Amniotic stem cell (primary cell): ENCODE data around the gene CCDC14.
"Not testable (repeated sequence)": the region's sequence is repeated elsewhere in the genome, so short reads cannot be mapped to it uniquely, and the experiment has no call there.

Source experiments
- DNase-seq: peaks from one replicate; lab custom pipeline; 2025; lab: John Stamatoyannopoulos, UW

CCDC14 gene

DNA sequence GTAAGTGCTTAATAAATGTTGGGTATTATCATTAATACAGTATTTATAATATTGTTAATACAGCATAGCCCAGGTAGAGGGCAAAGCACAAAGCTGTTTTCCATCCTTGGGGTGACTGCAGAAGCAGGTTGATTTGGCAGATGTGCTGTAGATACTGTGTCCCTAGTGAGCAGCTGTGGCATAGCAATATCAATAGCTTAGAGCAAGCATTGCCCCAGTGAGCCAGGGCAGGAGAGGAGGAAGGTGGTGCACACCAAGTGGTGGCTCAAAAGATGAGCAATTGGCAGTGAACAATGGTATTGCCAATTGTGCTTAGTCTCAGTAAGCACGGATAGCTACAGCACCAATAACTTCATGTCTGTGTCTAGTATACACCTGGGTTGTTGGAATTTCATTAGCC lies 5.8 kb upstream of the CCDC14 start:
- not testable (repeated sequence) for DNase-seq

GRCh38 chr3:123964793-123965192 lies 3.8 kb upstream of the CCDC14 start:
- DNase-seq = not testable (repeated sequence)

DNA sequence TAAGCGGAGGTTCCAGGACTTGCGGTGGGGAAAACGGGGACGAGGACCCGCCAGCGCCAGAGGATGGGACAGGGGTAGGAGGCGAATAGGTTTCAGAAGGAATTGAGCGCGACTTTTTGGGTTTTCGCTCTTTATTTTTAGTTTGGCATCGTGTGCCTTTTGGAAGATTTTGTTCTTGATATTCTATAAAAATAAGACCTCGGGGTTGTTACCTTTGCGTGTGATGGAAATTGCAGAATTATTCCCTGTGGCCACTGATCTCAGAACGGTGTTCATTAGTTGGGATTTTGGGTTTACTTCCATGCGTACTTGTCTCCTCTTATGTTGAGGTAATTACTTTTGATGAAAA lies 453 bp upstream of the CCDC14 start:
- no peak for DNase-seq

GRCh38 chr3:123953735-123954134 lies 7.3 kb downstream of the CCDC14 start:
- no peak for DNase-seq

DNA sequence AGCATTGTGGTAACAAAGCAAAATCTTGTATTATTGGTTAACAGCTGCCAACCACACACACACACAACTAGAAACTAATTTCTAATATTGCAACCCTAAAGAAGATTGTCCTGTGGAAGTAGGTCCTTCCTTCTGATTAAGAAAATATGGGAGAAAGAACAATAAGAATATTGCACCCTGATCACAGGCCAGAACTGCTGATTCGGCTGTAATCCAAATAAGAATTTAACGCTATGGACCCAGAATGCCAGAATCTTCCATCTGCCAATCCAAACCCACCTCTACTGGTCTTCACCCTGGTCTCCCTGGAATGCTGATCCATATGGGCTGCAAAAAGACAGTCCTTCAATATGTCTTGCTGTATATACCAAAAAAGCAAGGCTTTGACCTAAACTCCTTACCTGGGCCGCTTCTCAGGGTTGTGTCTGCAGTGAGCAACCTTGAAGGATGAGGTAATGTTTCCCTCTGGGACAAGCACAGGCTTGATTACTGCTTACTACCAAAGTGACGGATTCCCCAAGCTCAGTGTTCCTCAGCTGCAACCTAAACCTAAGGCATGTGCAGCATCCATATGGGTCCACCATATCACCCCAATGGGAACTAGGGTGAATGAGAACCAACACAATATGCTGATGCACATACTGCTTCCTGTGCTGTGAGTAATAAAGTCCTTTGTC lies 8.0 kb downstream of the CCDC14 start:
- no peak for DNase-seq

- no peak for DNase-seq
These were observed 9.2 kb downstream of the CCDC14 start for GRCh38 chr3:123951522-123952447.

DNA sequence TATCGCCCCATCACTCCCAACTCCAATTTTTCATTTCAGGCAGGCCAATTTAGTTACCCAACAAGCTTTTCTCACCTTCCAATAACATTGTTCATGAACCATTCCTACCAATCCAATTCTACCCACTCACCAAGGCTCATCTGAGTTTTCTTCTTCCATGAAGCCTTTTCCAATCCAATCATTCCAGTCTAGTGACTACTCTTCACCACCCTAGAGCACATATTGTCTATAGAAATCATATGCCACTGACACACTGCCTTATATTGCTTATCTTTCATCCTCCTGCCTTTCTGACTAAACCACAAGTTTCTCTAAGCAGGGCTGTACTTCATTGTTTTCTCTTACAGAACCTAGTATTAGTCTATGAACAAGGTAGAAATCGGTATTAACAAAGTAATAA lies 11.4 kb downstream of the CCDC14 start:
- peak; percentile 34 for DNase-seq

- DNase-seq = no peak
These were observed 12.6 kb downstream of the CCDC14 start for GRCh38 chr3:123948449-123948848.

- DNase-seq = no peak
These were observed 13.5 kb downstream of the CCDC14 start for GRCh38 chr3:123947482-123947881.

DNA sequence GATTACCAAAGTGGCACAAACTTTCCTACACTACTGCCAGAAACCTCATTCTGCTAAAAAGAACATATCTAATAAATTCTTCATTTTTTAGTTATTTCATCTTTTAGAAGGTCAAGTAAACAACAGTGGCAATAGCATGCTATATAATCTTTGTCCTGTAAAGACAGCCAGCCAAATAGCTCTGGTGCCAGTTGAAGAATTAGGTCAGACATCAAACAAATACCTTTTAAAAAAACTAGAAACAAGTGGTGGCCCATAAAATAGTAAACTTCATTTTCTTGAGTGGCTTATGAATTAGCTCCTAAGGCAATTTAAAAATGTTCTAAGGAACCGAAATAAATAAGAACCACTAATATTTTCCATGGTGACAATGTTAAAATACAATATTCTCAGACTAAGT lies 19.5 kb downstream of the CCDC14 start:
- DNase-seq = no peak

DNA sequence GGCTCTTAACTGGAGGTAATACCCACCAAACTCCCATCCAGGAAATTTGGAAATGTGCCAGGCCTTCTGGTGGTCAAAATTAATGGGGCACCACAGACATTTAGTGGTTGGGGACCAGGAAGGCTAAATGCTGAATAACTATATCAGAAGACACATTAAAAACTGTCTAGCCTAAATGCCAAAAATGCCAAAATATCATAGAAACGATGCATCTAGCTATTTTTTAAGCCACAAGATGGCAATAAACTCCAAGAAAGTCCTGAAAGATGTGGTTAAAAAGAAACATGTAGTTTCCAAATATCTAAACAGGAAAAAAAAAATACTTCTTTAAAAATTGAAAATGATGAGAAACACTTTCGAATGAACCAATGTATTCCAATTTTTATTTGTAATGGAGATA lies 19.9 kb downstream of the CCDC14 start:
- no peak for DNase-seq

GRCh38 chr3:123939706-123940105 lies 21.3 kb downstream of the CCDC14 start:
- DNase-seq = no peak

DNA sequence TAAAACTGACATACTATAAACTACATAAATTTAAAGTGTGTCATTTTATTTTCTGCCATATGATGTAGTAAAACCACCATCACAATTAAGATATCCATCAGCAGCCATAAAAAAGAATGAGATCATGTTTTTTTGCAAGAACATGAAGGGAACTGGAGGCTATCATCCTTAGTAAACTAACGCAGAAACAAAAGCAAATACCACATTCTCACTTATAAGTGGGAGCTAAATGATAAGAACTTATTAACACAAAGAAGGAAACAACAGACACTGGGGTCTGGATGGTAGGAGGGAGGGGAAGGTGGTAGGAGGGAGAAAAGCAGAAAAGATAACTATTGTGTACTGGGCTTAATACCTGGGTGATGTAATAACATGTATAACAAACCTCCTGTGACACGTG lies 24.6 kb downstream of the CCDC14 start:
- DNase-seq = no peak

DNA sequence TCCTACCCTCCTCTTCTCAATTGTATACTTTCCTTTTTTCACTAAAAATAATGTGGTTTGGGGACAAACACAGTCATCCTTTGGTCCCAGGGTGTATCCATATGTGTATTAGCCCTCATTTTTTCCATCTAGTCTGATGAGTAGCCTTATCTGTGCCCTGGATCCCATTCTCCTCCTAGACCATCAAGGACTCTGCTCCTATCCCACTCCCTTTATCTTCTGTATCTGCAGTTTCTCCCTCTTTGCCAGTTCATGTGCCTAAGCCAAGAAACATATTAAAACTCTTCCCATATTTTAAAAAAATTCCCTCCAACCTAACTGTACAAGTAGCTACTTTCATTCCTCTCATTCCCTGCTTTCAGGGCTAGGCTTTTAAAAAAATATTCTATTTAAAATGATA lies 25.2 kb downstream of the CCDC14 start:
- DNase-seq = no peak

DNA sequence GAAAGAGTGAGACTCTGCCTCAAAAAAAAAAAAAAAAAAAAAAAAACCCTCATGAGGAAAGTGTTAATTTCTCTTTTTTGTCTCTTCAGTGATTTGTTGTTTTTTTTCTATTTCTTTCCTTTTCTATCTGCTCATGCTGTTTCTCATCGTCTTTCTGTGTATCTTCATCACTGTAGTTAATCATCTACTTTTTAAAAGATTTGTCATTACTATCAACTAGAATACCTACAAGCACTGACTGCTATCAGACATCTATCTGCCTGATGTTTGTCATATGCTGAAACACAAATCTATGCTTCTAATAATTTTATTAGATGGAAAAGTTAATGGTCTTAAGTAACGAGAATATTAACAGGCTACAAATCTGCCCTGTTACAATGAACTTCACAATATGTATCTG lies 26.8 kb downstream of the CCDC14 start:
- DNase-seq = no peak

GRCh38 chr3:123930445-123930844 lies 30.6 kb downstream of the CCDC14 start:
- no peak for DNase-seq

DNA sequence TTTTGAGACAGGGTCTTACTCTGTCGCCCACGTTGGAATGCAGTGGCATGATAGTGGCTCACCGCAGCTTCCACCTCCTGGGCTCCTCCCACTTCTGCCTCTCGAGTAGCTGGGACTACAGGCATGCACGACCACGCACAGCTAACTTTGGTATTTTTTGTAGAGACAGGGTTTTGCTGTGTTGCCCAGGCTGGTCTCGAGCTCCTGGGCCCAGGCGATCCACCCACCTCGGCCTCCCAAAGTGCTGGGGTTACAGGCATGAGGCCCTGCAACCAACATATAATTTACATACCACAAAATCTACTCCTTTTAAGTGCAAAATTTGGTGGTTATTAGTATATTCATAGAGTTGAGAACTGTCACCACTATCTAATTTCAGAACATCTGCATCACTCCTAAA lies 31.7 kb downstream of the CCDC14 start:
- DNase-seq = no peak

- DNase-seq = no peak
These were observed 34.6 kb downstream of the CCDC14 start for GRCh38 chr3:123926396-123926795.

DNA sequence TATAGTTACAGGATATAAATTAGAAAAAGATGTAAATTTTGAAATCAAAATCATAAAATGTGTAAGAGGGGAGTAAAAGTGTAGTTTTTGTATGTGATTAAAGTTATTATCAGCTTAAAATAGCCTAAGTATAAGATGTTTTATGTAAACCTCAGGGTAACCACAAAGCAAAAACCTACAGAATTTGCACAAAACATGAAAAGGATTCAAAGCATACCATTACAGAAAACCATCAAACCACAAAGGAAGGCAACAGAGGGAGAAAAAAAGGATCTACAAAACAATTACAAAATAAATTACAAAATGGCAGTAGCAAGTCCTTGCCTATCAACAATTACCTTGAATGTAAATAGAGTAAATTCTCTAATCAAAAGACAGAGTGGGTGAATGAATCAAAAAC lies 40.2 kb downstream of the CCDC14 start:
- no peak for DNase-seq

DNA sequence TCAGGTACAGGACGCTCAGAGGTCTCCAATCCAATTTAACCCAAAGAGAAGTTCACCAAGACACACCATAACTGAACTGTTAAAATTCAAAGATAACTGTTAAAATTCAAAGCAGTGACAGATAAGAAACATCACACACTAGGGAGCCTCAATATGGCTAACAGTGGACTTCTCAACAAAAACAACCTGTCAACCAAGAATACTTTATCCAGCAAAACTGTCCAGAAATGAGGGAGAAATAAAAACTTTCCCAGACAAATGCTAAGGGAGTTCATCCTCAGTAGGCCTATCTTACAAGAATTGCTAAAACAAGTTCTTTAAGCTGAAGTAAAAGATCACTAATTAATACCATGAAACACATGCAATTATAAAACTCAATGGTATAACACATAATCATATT lies 40.6 kb downstream of the CCDC14 start:
- no peak for DNase-seq

DNA sequence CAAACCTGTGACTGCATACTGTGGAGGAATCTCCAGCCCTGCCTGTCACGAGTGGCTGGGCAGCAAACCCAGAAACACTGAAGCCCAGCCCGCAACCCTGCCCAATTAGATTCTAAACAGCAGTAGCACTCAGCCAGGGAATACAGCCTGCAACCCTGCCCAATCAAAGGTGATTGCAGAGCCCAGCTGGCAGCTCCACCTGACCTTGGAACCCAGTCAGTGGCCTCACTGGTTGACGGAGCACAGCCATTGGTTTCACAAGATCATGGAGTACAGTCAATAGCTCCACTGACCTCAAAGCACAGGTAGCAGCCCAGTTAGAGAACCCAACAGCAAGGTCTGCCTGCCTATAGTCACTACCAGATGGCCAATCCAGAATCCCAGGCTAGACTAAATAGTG lies 41.7 kb downstream of the CCDC14 start:
- no peak for DNase-seq

DNA sequence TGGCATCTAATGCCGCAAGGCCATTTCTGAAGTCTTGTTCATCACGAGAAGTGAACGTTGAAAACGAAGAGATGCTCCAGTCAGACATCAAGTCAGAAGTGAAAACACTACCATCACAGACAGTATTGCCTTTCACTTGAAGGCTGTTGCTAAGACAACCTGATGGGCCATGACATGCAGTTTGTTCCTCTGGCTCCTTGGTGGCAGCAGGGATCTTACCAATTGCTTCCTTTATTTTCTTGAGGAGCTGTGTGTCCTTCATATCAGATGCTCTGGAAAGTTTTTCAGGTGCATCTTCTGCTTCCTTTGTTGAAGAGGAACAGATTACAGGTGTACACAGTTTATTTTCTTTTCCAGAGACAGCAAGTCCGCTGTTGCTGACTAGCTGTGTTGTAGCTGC lies 46.2 kb downstream of the CCDC14 start:
- DNase-seq = no peak

GRCh38 chr3:123909785-123910184 lies 51.2 kb downstream of the CCDC14 start:
- no peak for DNase-seq

DNA sequence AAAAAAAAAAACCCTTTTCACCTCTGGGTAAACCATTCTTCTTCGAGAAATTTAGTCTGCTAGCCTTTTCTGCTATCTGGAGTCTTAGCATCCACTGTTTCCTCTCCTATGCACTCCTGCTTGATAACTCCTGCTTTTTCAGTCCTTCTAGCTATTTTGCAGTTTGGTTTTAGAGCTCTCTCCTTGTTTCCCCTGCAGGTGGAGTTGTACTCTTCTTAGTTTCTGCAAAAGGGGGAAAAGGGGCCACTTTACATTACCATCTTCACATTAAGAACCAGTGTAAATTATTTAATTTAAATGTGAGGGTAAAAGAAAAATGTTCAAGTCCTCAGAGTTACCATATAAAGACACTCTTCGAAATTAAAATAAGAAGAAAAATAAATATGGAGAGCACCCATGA lies 53.3 kb downstream of the CCDC14 start:
- no peak for DNase-seq
